ENCODE measurements around the gene PTPRU. TPM values are rescaled to one million over a fixed set of nuclear protein-coding genes. Genes with fewer than 3 reads are reported as not detected.

The PTPRU gene
- total RNA-seq, 4 donors from 2014 or later, result 12.3 to 19.9 (median 15.9) TPM

DNA sequence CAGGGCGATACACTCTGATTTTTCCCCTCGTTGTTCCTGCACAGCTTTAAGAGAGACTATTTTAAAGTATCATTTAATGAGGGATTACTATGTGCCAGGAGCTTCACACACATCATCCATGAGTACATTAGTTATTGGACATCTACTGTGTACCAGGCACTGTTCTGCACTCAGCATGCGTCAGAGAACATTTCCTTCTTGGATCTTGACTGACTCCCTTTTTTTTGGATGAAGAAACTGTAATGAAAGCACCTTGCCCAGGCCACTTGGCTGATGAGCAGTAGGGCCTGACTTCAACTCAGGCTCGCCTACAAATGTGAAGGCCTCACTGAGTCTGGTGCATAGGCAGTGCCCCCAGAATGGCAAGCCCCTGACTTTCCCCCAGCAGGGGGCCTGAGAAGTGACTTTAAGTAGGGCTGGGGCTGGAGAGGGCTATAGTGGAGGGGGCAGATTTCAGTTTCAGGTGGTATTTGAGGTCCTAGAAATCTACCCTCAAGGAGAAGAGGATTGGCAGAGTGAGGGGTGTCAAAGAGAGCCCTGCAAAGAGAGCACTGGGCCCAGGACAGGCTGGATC lies 50.0 kb downstream of the PTPRU start:
- TF ChIP-seq, protein P1, sequence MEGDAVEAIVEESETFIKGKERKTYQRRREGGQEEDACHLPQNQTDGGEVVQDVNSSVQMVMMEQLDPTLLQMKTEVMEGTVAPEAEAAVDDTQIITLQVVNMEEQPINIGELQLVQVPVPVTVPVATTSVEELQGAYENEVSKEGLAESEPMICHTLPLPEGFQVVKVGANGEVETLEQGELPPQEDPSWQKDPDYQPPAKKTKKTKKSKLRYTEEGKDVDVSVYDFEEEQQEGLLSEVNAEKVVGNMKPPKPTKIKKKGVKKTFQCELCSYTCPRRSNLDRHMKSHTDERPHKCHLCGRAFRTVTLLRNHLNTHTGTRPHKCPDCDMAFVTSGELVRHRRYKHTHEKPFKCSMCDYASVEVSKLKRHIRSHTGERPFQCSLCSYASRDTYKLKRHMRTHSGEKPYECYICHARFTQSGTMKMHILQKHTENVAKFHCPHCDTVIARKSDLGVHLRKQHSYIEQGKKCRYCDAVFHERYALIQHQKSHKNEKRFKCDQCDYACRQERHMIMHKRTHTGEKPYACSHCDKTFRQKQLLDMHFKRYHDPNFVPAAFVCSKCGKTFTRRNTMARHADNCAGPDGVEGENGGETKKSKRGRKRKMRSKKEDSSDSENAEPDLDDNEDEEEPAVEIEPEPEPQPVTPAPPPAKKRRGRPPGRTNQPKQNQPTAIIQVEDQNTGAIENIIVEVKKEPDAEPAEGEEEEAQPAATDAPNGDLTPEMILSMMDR (IDR thresholded peaks at IDR 0.05), result no peak
- ATAC-seq (ENCODE audit: low FRiP score) (no peak), DNase-seq (ENCODE audit: low spot score) (no peak)

DNA sequence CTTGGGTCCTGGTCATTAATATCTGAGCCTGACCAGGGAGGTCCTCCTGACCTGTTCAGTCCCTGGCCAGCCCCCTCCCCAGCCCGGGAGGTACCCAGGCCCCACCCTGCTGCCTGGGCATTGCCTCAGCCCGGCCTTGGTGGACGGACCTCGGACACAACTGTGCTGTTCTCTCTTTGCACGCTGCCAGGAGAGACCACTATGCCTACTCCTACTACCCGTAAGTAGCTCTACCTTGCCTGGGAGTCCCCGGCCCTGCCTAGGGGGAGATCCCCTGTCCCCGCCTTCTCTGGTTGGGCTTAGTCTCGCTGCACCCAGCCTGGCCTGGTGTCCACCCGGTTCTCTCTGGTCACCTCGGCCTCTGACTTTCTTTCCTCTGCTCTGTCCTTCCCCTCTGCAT lies 53.2 kb downstream of the PTPRU start:
- TF ChIP-seq, protein P1 (IDR thresholded peaks at IDR 0.05), result no peak
- DNase-seq (ENCODE audit: low spot score), result no peak
- no peak for ATAC-seq (ENCODE audit: low FRiP score)

DNA sequence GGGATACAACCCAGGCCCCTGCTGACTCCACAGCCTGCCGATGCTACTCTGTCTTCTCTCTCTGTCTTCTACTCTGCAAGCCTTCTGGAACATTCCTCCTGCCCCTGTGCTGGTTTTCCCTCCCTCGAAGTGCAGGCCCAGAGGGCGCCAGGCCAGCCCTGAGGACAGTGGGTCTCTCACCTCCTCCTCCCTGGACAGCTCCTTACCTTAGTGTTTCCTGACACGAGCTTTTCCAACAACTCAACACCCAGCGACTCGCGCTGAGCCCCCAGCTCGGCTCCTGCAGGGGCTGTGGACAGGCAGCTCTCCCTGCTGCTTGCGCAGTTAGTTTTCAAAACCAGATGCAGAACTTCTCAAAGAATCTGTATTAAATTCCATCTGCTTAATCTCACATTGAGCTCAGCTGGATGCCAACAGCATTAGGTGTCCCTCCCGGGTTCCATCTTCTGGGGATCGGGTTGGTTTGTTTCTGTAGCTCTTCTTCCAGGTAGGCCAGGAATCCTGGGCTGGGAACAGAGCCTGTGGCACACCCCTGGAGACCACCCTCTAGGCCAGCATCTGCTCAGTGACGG lies 54.2 kb downstream of the PTPRU start:
- ATAC-seq (ENCODE audit: low FRiP score) (no peak), DNase-seq (ENCODE audit: low spot score) (no peak)
- TF ChIP-seq, protein P1 (IDR thresholded peaks at IDR 0.05), result no peak

DNA sequence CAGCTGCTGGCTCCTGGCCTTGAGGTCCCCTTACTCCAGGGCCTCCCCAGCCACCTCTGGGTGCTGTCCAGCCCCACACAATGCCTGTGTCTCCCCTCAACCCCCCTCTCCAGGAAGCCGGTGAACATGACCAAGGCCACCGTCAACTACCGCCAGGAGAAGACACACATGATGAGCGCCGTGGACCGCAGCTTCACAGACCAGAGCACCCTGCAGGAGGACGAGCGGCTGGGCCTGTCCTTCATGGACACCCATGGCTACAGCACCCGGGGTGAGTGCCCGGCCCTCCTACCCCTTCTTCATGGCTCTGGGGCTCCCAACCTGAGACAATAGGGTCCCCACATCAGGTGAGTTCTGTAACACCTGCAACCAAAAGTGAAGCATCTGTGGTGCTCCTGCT lies 55.4 kb downstream of the PTPRU start:
- ATAC-seq (ENCODE audit: low FRiP score) (no peak), DNase-seq (ENCODE audit: low spot score) (no peak)
- TF ChIP-seq, protein P1 (IDR thresholded peaks at IDR 0.05), result no peak

DNA sequence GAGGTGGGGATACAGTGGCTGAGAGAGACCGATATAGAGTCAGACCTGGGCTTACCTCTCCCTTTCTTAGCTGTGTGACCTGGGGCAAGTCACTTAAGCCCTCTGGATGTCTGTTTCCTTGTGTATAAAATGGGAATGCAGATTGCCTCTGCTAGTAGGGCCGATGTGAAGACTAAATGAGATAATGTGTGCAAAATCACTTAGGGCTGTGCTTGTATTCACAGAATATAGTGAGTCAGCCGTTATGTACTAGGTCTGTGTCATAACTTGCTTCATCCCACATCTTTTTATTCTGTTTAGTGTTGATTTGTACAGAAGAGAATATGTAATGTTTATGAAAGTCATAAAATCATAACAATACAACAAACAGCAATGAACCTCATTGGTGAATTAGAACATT lies 56.0 kb downstream of the PTPRU start:
- ATAC-seq (ENCODE audit: low FRiP score), result no peak
- TF ChIP-seq, protein P1 (IDR thresholded peaks at IDR 0.05), result no peak
- DNase-seq (ENCODE audit: low spot score), result no peak

DNA sequence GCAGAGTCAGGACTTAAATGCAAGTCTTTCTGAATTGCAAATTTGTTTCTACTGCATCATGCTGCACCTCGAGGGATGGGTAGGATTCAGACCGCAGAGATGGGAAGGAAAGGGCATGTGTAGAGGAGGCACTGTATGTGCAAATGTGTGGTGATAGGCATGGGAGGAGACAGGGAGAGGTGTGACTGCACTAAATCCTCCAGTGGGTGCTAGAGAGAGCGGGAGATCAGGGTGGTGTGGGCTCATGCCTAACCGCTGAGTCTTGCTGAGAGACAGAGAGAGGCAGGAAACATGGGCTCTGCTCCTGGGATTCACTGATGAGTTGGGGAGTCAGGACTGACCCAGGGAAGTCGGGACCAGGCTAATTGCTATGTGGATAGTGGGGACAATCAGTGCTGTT lies 61.1 kb downstream of the PTPRU start:
- ATAC-seq (ENCODE audit: low FRiP score) (no peak), DNase-seq (ENCODE audit: low spot score) (no peak)
- TF ChIP-seq, protein P1 (IDR thresholded peaks at IDR 0.05), result no peak

DNA sequence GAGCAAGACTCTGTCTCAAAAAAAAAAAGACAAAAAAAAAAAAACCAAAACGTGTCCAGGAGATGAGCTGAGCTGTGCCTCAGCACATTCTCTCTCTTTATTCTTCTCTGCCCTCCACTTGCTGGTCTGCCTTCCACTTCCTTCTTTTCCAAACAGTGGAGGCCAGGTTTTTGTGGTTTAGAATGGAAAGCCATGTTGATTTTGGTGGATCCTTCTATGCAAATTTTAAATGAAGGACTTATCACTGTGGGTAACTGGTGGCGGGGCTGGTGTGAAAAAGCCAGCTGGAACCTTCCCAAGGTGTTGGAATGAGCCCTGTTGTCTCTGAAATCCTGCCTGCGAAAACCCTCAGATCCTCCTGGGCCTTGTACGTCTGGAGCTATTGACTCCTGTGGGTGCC lies 61.9 kb downstream of the PTPRU start:
- TF ChIP-seq, protein P1 (IDR thresholded peaks at IDR 0.05), result no peak
- no peak for DNase-seq (ENCODE audit: low spot score)
- no peak for ATAC-seq (ENCODE audit: low FRiP score)
